CD14-positive monocyte (primary cell): Measurements from ENCODE around the gene PRMT2. TPM values are rescaled to one million over a fixed set of nuclear protein-coding genes. Genes with fewer than 3 reads are reported as not detected.

ENCODE experiments used
- DNase-seq, 3 donors: peaks; one replicate each; pipeline ENCODE4 v3.0.0-alpha.2; 2011 to 2022
- H2AFZ ChIP-seq: 2 replicates; pipeline ENCODE4 v1.6.0; 2012; ENCODE audit warnings: mild to moderate bottlenecking, low read depth, low read length, inconsistent platforms; ENCODE audit not compliant: insufficient read depth, poor library complexity, severe bottlenecking
- H3K27ac ChIP-seq, 2 donors: 1 replicate in 1 of 2; 2 replicates in 1 of 2; pipeline ENCODE4 v1.5.1; 2012 to 2013; ENCODE audit warnings: low read length in 2 of 2, control low read depth in 1 of 2, inconsistent platforms in 1 of 2, low read depth in 1 of 2, mild to moderate bottlenecking in 1 of 2
- H3K27me3 ChIP-seq, 2 donors: one replicate each; pipeline versions ENCODE4 v1.6.0 to v1.6.1; 2011 to 2013; ENCODE audit warnings: low read length in 2 of 2; ENCODE audit not compliant: control insufficient read depth in 2 of 2, insufficient read depth in 2 of 2
- H3K36me3 ChIP-seq, 2 donors: replicated peaks in 1 of 2; 1 replicate in 1 of 2; 2 replicates in 1 of 2; pipeline versions ENCODE4 v1.5.1 to v1.6.1; 2012 to 2013; ENCODE audit warnings: low read length in 2 of 2, control low read depth in 1 of 2, inconsistent platforms in 1 of 2, mild to moderate bottlenecking in 1 of 2; ENCODE audit not compliant: insufficient read depth in 2 of 2, control insufficient read depth in 1 of 2
- H3K4me1 ChIP-seq, 2 donors: 1 replicate in 1 of 2; 2 replicates in 1 of 2; pipeline versions ENCODE4 v1.5.1 to v1.6.1; 2012 to 2013; ENCODE audit warnings: low read length in 2 of 2, control low read depth in 1 of 2, inconsistent platforms in 1 of 2, mild to moderate bottlenecking in 1 of 2, moderate library complexity in 1 of 2; ENCODE audit not compliant: insufficient read depth in 2 of 2, control insufficient read depth in 1 of 2
- H3K4me2 ChIP-seq: replicated peaks from 2 replicates; pipeline ENCODE3; 2012; ENCODE audit warnings: low read length, moderate library complexity, mild to moderate bottlenecking; ENCODE audit not compliant: poor library complexity, severe bottlenecking; ENCODE audit errors: extremely low read depth
- H3K4me3 ChIP-seq, 3 experiments: fragments of 200-600 bp in 1 of 3; sonication (generic) in 1 of 3; replicated peaks in 1 of 3; 1 replicate in 2 of 3; 2 replicates in 1 of 3; pipeline ENCODE4 v1.5.1; 2011 to 2013; ENCODE audit warnings: low read length in 3 of 3, mild to moderate bottlenecking in 3 of 3, control low read depth in 2 of 3, low read depth in 2 of 3, inconsistent platforms in 1 of 3, moderate library complexity in 1 of 3
- H3K79me2 ChIP-seq: 2 replicates; pipeline ENCODE4 v1.6.0; 2012; ENCODE audit warnings: mild to moderate bottlenecking, control low read depth, inconsistent platforms, low read length, moderate library complexity; ENCODE audit not compliant: insufficient read depth
- H3K9ac ChIP-seq: 2 replicates; pipeline ENCODE4 v1.6.0; 2017; ENCODE audit warnings: low read length, mild to moderate bottlenecking; ENCODE audit not compliant: insufficient read depth, poor library complexity, severe bottlenecking
- H3K9me3 ChIP-seq, 2 donors: replicated peaks in 1 of 2; 1 replicate in 1 of 2; 2 replicates in 1 of 2; pipeline versions ENCODE4 v1.5.1 to v1.6.1; 2012 to 2013; ENCODE audit warnings: low read length in 2 of 2, control low read depth in 1 of 2; ENCODE audit not compliant: control insufficient read depth in 1 of 2, insufficient read depth in 1 of 2
- H4K20me1 ChIP-seq: 2 replicates; pipeline ENCODE4 v1.6.0; 2012; ENCODE audit warnings: mild to moderate bottlenecking, low read length, control low read depth, moderate library complexity; ENCODE audit not compliant: insufficient read depth
- H3K27ac Mint-ChIP-seq, 7 donors: one replicate each; pipeline ENCODE4 v1.8.0; 2020; ENCODE audit warnings: mild to moderate bottlenecking in 7 of 7, mixed read lengths in 7 of 7, moderate library complexity in 6 of 7, inconsistent platforms in 2 of 7
- H3K27me3 Mint-ChIP-seq, 3 donors: one replicate each; pipeline ENCODE4 v1.8.0; 2021 to 2022; ENCODE audit warnings: low read depth in 3 of 3, mild to moderate bottlenecking in 3 of 3, mixed read lengths in 3 of 3, moderate library complexity in 3 of 3, inconsistent platforms in 1 of 3
- H3K36me3 Mint-ChIP-seq, 2 donors: one replicate each; pipeline ENCODE4 v1.8.0; 2020; ENCODE audit warnings: mixed read lengths in 2 of 2, inconsistent platforms in 1 of 2, mild to moderate bottlenecking in 1 of 2
- H3K4me1 Mint-ChIP-seq: one replicate; pipeline ENCODE4 v1.8.0; 2020; ENCODE audit warnings: mild to moderate bottlenecking, mixed read lengths
- H3K4me3 Mint-ChIP-seq, 2 donors: one replicate each; pipeline ENCODE4 v1.8.0; 2020; ENCODE audit warnings: mild to moderate bottlenecking in 2 of 2, mixed read lengths in 2 of 2, moderate library complexity in 1 of 2
- H3K9me3 Mint-ChIP-seq, 7 donors: one replicate each; pipeline ENCODE4 v1.8.0; 2020 to 2022; ENCODE audit warnings: mixed read lengths in 7 of 7, mild to moderate bottlenecking in 6 of 7, moderate library complexity in 6 of 7, inconsistent platforms in 2 of 7
- CTCF ChIP-seq: fragments of 200-600 bp; IDR thresholded peaks from one replicate; pipeline ENCODE4 v1.8.0; 2022; ENCODE audit warnings: antibody characterized with exemption, mild to moderate bottlenecking
- WGBS: methylation state at CpG from one replicate; pipeline ENCODE4 v1.1.5; 2013; ENCODE audit warnings: missing lambda C conversion rate; ENCODE audit not compliant: insufficient coverage; 5-methylcytosine and 5-hydroxymethylcytosine counted together
- intact Hi-C, 2 donors: fragments of 100-400 bp; cut with micrococcal nuclease; formaldehyde crosslinking; loops; one replicate each; pipeline versions ENCODE4 v1.15.0 to v1.15.1; 2023
- polyA plus RNA-seq, 3 donors: library from polyadenylated mRNA; depleted of rRNA in 1 of 3; unstranded in 2 of 3; stranded (reverse) in 1 of 3; fragments of 300-500 nt in 2 of 3; fragments of >200 nt in 1 of 3; fragmentation: Illumina TruSeq in 2 of 3; gene quantifications; 1 replicate in 2 of 3; 2 replicates in 1 of 3; pipeline ENCODE4 v1.2.3, GENCODE V29; 2012 to 2021

PRMT2 gene
- polyA plus RNA-seq, 3 donors: 71.5 to 106 (median 77.2) TPM

- Histone ChIP-seq H3K9ac (no peak overlapping the region), H3K27ac (no peak overlapping the region), H3K79me2 (no peaks in the 10 kb centered on the region), H3K9me3 (no peaks in the 10 kb centered on the region), H3K4me1 (peaks cover 17 to 33% of the 10 kb centered on the region in 2 donors), H3K36me3 (no peaks in the 10 kb centered on the region), H3K4me2 (no peak overlapping the region), H2AFZ (no peak overlapping the region), H3K4me3 (no peak overlapping the region), H4K20me1 (no peaks in the 10 kb centered on the region), H3K27me3 (no peaks in the 10 kb centered on the region)
- peaks cover 29% of the 10 kb centered on the region for H3K4me1 Mint-ChIP-seq
- peak overlapping the region in 1 of 7 donors; percentile 67 for H3K27ac Mint-ChIP-seq
- no peak for DNase-seq
- no CpG with 5 or more reads among the region's 1 CpG for WGBS
- intact Hi-C loops: no loop called here
- no peaks in the 10 kb centered on the region for H3K27me3 Mint-ChIP-seq
- no peak for TF ChIP-seq CTCF
- H3K4me3 Mint-ChIP-seq: no peak overlapping the region
- H3K9me3 Mint-ChIP-seq: peaks cover 4 to 13% (median 9%) of the 10 kb centered on the region in 7 donors
- H3K36me3 Mint-ChIP-seq: peaks cover 0 to 2% of the 10 kb centered on the region in 2 donors
Measured at GRCh38 chr21:46616656-46617055, 18.8 kb upstream of the PRMT2 start.

GRCh38 chr21:46617267-46618051 is 18.0 kb upstream of the PRMT2 start:
- peak overlapping the region in 3 of 7 donors; percentile 32 to 82 (median 67) for H3K27ac Mint-ChIP-seq
- Histone ChIP-seq H3K27me3 (no peaks in the 10 kb centered on the region), H3K9ac (no peak overlapping the region), H3K79me2 (no peaks in the 10 kb centered on the region), H3K4me3 (no peak overlapping the region), H3K27ac (no peak overlapping the region), H3K36me3 (no peaks in the 10 kb centered on the region), H4K20me1 (no peaks in the 10 kb centered on the region), H3K9me3 (no peaks in the 10 kb centered on the region), H3K4me2 (no peak overlapping the region), H3K4me1 (peaks cover 23 to 41% of the 10 kb centered on the region in 2 donors), H2AFZ (no peak overlapping the region)
- peaks cover 0 to 2% of the 10 kb centered on the region in 2 donors for H3K36me3 Mint-ChIP-seq
- WGBS: no CpG with 5 or more reads among the region's 6 CpGs
- peak in 1 of 3 donors; percentile 31 for DNase-seq
- H3K4me1 Mint-ChIP-seq: peaks cover 37% of the 10 kb centered on the region
- H3K4me3 Mint-ChIP-seq: no peak overlapping the region
- peaks cover 4 to 13% (median 9%) of the 10 kb centered on the region in 7 donors for H3K9me3 Mint-ChIP-seq
- H3K27me3 Mint-ChIP-seq: no peaks in the 10 kb centered on the region
- intact Hi-C loops: no loop called here
- TF ChIP-seq CTCF: no peak
